ENCODE measurements around the gene TMPRSS7. TPM values are rescaled to one million over a fixed set of nuclear protein-coding genes. Genes with fewer than 3 reads are reported as not detected.

Gene TMPRSS7
- total RNA-seq, 1 experiment from 2014 or later, result not detected

DNA sequence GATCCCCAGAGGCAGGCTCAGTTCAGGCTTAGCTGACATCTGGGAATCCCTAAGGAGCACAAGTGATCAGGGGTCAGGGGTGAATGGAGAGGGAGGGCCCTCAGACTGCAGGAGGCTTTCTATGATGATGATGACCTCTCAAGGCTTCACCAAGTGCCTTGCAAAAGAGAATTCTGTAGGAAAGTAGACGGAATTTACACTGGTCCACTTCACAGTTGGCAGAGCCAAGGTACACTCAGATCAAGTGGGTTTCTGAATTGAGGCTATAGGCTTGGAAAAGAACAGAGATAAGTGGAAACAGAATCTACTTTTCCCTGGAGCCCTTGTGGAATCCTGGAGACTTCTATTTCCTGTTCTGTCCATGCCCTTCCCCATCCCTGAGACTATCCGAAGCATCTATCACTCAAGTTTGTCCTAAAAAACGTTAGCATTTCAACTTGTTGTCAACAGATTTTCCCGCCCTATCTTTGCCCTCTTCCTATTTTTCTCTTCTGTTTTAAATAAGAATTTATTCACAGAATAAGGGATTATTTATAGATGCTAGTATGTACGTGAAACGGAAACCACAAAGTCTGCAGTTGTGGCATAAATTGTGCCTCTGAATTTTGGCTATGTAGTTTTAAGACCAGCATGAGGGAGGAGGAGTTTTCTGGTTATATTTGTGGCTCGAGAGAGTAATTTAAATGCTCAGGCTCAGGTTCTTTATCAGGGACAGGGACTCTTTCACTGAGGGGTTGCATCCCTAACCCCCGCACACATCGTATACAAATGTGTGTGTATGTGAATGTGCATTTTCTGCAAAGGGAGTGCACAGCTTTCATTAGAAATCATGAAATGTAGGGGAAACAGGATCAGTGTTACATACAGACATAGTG, 85.7 kb downstream of the TMPRSS7 start:
- H3K4me1 Mint-ChIP-seq, result peaks cover 26% of the 10 kb centered on the region
- ATAC-seq (peak; percentile 63), DNase-seq (ENCODE audit: low spot score) (no peak)
- H3K9me3 Mint-ChIP-seq, result no peaks in the 10 kb centered on the region
- H3K4me3 Mint-ChIP-seq, result no peak overlapping the region
- POLR2A ChIA-PET, result no interaction called here
- H3K27me3 Mint-ChIP-seq (ENCODE audit: low read depth), result no peaks in the 10 kb centered on the region
- H3K27ac Mint-ChIP-seq, result peak overlapping the region; percentile 73
- TF ChIP-seq TEAD1 (CRISPR knock-in tag; IDR thresholded peaks at IDR 0.05) (no peak), RELA (CRISPR knock-in tag; IDR thresholded peaks at IDR 0.05; ENCODE audit: borderline replicate concordance) (no peak)
- TF ChIP-seq, protein P1, sequence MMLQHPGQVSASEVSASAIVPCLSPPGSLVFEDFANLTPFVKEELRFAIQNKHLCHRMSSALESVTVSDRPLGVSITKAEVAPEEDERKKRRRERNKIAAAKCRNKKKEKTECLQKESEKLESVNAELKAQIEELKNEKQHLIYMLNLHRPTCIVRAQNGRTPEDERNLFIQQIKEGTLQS (CRISPR knock-in tag; conservative IDR thresholded peaks at IDR 0.05), result no peak
- H3K36me3 Mint-ChIP-seq, result peaks cover 13% of the 10 kb centered on the region; the same call in 1 of the 2 replicates
- CTCF ChIA-PET, result no interaction called here

DNA sequence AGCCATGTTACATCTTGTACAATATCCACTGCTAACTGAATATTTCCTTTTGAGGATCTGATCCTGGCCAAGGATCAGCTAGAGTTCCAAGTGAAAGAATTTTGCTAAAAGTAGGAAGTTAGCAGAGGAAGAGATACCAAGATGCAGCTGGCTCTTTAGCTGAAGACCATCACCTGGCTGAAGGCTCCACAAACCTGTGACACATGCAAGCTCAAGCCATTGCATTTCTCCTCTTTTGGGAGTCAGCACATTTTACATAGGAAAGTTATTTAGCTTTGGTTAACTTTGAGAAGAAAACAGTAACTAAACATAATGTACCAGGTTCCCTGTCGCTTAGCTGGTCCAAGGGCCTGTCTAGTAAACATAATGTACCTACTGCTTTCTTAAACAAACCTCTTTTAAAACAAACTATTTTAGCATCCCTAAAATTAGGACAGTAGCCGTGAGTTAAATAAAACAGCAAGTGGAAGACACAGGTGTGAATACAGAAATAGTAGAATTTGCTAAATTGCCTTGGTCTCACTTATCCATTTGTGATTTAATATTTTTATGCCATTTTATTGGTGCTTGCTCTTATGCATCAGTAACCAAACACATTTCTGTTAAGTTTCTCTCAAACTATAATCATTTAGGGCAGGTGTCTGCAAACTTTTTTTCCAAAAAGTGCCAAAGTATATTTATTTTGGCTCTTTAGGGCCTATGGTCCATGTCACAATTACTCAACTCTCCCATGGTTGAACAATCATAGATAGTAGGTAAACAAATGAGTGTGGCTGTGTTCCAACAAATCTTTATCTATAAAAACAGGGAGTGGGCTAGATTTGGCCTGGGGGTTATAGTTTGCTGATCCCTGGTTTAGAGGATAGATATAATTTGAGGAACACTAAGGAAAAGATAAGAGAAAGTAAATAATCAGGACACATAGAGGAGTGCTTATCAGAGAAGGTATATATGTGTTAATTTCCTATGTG, 87.3 kb downstream of the TMPRSS7 start:
- DNase-seq (ENCODE audit: low spot score) (no peak), ATAC-seq (no peak)
- no peak overlapping the region for H3K27ac Mint-ChIP-seq
- H3K36me3 Mint-ChIP-seq, result peaks cover 11% of the 10 kb centered on the region; the same call in 1 of the 2 replicates
- no peak for TF ChIP-seq GTF2I (CRISPR knock-in tag; conservative IDR thresholded peaks at IDR 0.05)
- TF ChIP-seq ESRRA (CRISPR knock-in tag; IDR thresholded peaks at IDR 0.05; ENCODE audit: borderline replicate concordance), result no peak
- no peak for TF ChIP-seq ZNF138 (CRISPR knock-in tag; conservative IDR thresholded peaks at IDR 0.05)
- no peak for TF ChIP-seq ELF4 (CRISPR knock-in tag; IDR thresholded peaks at IDR 0.05; ENCODE audit: low read depth)
- no peak for TF ChIP-seq TEAD4 (CRISPR knock-in tag; IDR thresholded peaks at IDR 0.05)
- TF ChIP-seq SMAD4 (CRISPR knock-in tag; IDR thresholded peaks at IDR 0.05), result no peak
- no peaks in the 10 kb centered on the region for H3K9me3 Mint-ChIP-seq
- POLR2A ChIA-PET, result no interaction called here
- H3K4me1 Mint-ChIP-seq, result peaks cover 43% of the 10 kb centered on the region
- CTCF ChIA-PET, result interaction anchor here (1.6 kb wide), 1 partner anchor 10 kb away, joined by 6 read pairs; no protein-coding TSS in a partner anchor
- no peak overlapping the region for H3K4me3 Mint-ChIP-seq
- H3K27me3 Mint-ChIP-seq (ENCODE audit: low read depth), result no peaks in the 10 kb centered on the region

DNA sequence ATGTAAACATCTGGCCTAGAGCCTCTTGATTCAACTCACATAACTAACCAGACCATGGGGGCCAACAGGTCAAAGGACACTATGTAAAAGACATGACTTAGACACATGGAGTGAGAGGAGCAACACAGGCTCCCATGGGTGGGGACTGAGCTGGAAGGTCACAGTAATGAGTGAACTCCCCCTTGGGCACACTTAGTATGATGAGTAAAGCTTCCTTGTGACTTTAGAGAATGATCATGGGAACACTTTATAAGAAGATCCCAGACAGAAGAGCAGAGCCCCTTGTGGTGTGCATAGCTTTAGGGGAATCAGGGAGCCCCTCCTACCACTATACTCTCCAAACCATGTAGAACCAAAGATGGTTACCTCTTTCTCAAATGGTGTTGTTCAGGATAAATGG, 88.3 kb downstream of the TMPRSS7 start:
- H3K27ac Mint-ChIP-seq, result no peak overlapping the region
- H3K36me3 Mint-ChIP-seq, result peaks cover 10% of the 10 kb centered on the region; the same call in 1 of the 2 replicates
- DNase-seq (ENCODE audit: low spot score), result no peak
- POLR2A ChIA-PET, result no interaction called here
- no peak overlapping the region for H3K4me3 Mint-ChIP-seq
- no peaks in the 10 kb centered on the region for H3K9me3 Mint-ChIP-seq
- TF ChIP-seq CREM (CRISPR knock-in tag; IDR thresholded peaks at IDR 0.05), result no peak
- no peak for TF ChIP-seq TEAD4 (CRISPR knock-in tag; IDR thresholded peaks at IDR 0.05)
- TF ChIP-seq, protein P2, sequence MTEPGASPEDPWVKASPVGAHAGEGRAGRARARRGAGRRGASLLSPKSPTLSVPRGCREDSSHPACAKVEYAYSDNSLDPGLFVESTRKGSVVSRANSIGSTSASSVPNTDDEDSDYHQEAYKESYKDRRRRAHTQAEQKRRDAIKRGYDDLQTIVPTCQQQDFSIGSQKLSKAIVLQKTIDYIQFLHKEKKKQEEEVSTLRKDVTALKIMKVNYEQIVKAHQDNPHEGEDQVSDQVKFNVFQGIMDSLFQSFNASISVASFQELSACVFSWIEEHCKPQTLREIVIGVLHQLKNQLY (CRISPR knock-in tag; IDR thresholded peaks at IDR 0.05), result no peak
- TF ChIP-seq, protein P3, sequence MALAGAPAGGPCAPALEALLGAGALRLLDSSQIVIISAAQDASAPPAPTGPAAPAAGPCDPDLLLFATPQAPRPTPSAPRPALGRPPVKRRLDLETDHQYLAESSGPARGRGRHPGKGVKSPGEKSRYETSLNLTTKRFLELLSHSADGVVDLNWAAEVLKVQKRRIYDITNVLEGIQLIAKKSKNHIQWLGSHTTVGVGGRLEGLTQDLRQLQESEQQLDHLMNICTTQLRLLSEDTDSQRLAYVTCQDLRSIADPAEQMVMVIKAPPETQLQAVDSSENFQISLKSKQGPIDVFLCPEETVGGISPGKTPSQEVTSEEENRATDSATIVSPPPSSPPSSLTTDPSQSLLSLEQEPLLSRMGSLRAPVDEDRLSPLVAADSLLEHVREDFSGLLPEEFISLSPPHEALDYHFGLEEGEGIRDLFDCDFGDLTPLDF (CRISPR knock-in tag; IDR thresholded peaks at IDR 0.05), result no peak
- no peak for TF ChIP-seq SMAD3 (CRISPR knock-in tag; IDR thresholded peaks at IDR 0.05; ENCODE audit: borderline replicate concordance)
- no peak for TF ChIP-seq ZNF219 (CRISPR knock-in tag; IDR thresholded peaks at IDR 0.05; ENCODE audit: borderline replicate concordance)
- TF ChIP-seq TEAD1 (CRISPR knock-in tag; IDR thresholded peaks at IDR 0.05), result no peak
- no peak for TF ChIP-seq NR1H2 (CRISPR knock-in tag; IDR thresholded peaks at IDR 0.05)
- no peak for ATAC-seq
- H3K27me3 Mint-ChIP-seq (ENCODE audit: low read depth), result no peaks in the 10 kb centered on the region
- H3K4me1 Mint-ChIP-seq, result peaks cover 53% of the 10 kb centered on the region
- CTCF ChIA-PET, result interaction anchor here (8.7 kb wide), 1 partner anchor 11 kb away, joined by 73 read pairs; no protein-coding TSS in a partner anchor
